A549 (cell line): Measurements from ENCODE around the gene TAGLN3.

Source experiments
- CBX8 ChIP-seq: fragments of 200-600 bp; sonication (generic); IDR thresholded peaks from 2 replicates; pipeline ENCODE4 v1.6.1; 2016
- CEBPB ChIP-seq, 2 experiments: fragments of >200 bp in 1 of 2; sonication (Bioruptor Twin) in 1 of 2; formaldehyde crosslinking in 1 of 2; IDR thresholded peaks; 2 replicates each; pipeline ENCODE4 v1.6.1; 2012 to 2016
- CTCF ChIP-seq: fragments of >200 bp; sonication (Bioruptor Twin); formaldehyde crosslinking; IDR thresholded peaks from 3 replicates; pipeline ENCODE4 v1.5.1; 2016
- EP300 ChIP-seq, 2 experiments: fragments of >200 bp; sonication (Bioruptor Twin); formaldehyde crosslinking; IDR thresholded peaks; 2 replicates in 1 of 2; 3 replicates in 1 of 2; pipeline ENCODE4 v1.6.1; 2016 to 2017
- GATA3 ChIP-seq: IDR thresholded peaks from 2 replicates; pipeline ENCODE4 v1.6.1; 2012; ENCODE audit warnings: borderline replicate concordance
- JUN ChIP-seq, 2 experiments: fragments of >200 bp; sonication (Bioruptor Twin); formaldehyde crosslinking; IDR thresholded peaks; 2 replicates in 1 of 2; 3 replicates in 1 of 2; pipeline ENCODE4 v1.6.1; 2016 to 2017
- KDM5A ChIP-seq: fragments of 200-600 bp; sonication (generic); IDR thresholded peaks from 2 replicates; pipeline ENCODE4 v1.6.1; 2016; ENCODE audit warnings: antibody characterized with exemption, mild to moderate bottlenecking
- MAX ChIP-seq: IDR thresholded peaks from 2 replicates; pipeline ENCODE4 v1.6.1; 2012
- MAZ ChIP-seq: fragments of 150-350 bp; IDR thresholded peaks from 2 replicates; pipeline ENCODE4 v1.6.1; 2014; ENCODE audit warnings: antibody characterized with exemption, low read depth, low read length, borderline replicate concordance
- MYC ChIP-seq: IDR thresholded peaks from 2 replicates; pipeline ENCODE4 v1.6.1; 2012; ENCODE audit warnings: mild to moderate bottlenecking, inconsistent platforms, low read length, improper control_type of control experiment, borderline replicate concordance
- POLR2A ChIP-seq: IDR thresholded peaks from 2 replicates; pipeline ENCODE4 v1.6.1; 2012; ENCODE audit warnings: mild to moderate bottlenecking, low read length
- RAD21 ChIP-seq, 2 experiments: fragments of >200 bp in 1 of 2; sonication (Bioruptor Twin) in 1 of 2; formaldehyde crosslinking in 1 of 2; IDR thresholded peaks in 1 of 2; conservative IDR thresholded peaks in 1 of 2; 2 replicates in 1 of 2; 3 replicates in 1 of 2; pipeline ENCODE4 v1.6.1; 2012 to 2018; ENCODE audit warnings: inconsistent platforms in 1 of 2
- REST ChIP-seq: fragments of 200-600 bp; sonication (generic); IDR thresholded peaks from 2 replicates; pipeline ENCODE4 v1.6.1; 2016; ENCODE audit warnings: antibody characterized with exemption, mild to moderate bottlenecking, moderate library complexity
- ZNF302 ChIP-seq: fragments of 250-450 bp; sonication (Bioruptor Pico); IDR thresholded peaks from 2 replicates; pipeline ENCODE4 v1.9.0; 2021; ENCODE audit warnings: inconsistent platforms, mild to moderate bottlenecking, moderate library complexity

GRCh38 chr3:111952086-111952485 is 46.6 kb upstream of the TAGLN3 start:
- TF ChIP-seq MYC (no peak), CBX8 (no peak), CTCF (no peak), KDM5A (no peak), JUN (IDR thresholded peaks at IDR 0.05) (no peak), EP300 (IDR thresholded peaks at IDR 0.05) (no peak), REST (no peak), POLR2A (no peak), RAD21 (conservative IDR thresholded peaks at IDR 0.05 in 1 of 2, IDR thresholded peaks at IDR 0.05 in 1 of 2) (no peak), MAX (no peak), GATA3 (no peak), MAZ (no peak), ZNF302 (CRISPR knock-in tag) (no peak), CEBPB (IDR thresholded peaks at IDR 0.05) (no peak)
